ENCODE data around the gene LNX2.

The LNX2 gene

DNA sequence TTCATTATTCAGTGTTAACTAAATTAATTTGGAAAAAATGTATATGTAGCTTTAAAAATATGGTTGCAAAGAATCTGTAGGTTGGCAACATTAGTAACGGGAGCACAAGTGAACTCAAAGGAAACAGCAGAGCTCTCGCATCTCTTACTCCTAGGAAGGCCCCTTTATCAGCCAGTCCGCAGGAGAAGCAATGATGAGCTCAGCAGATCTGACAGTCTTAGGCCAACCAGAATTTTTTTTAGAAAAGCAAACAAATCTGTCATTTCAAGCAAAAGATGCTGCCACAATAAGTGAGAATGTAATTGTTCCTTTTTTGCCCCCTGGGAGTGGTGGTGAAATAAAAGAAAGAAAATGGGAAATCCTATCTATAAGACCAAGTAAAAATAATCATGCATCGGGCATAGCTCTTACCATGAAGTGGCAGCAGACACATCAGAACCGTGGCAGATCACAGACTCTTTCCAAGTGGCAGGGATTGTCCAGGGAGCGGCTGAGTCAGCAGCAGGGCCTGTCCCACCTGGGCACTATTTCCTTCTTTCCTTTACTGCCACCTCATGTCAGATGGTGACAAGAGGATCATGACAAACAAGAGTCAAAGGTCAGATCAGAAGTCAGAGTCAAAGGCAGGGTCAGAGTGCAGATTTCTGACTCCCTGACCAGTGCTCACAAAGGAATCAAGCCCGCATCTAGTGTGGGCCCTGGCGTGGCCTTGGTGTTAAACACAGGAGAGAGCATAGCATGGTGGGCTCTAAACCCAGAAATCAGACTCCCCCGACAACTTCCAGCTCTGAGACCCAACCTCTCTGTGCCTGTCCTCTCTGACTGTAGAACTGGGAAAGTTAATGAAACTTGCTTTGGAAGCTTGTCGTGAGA lies 86.0 kb downstream of the LNX2 start:
- TF ChIP-seq, protein P1, sequence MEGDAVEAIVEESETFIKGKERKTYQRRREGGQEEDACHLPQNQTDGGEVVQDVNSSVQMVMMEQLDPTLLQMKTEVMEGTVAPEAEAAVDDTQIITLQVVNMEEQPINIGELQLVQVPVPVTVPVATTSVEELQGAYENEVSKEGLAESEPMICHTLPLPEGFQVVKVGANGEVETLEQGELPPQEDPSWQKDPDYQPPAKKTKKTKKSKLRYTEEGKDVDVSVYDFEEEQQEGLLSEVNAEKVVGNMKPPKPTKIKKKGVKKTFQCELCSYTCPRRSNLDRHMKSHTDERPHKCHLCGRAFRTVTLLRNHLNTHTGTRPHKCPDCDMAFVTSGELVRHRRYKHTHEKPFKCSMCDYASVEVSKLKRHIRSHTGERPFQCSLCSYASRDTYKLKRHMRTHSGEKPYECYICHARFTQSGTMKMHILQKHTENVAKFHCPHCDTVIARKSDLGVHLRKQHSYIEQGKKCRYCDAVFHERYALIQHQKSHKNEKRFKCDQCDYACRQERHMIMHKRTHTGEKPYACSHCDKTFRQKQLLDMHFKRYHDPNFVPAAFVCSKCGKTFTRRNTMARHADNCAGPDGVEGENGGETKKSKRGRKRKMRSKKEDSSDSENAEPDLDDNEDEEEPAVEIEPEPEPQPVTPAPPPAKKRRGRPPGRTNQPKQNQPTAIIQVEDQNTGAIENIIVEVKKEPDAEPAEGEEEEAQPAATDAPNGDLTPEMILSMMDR (IDR thresholded peaks at IDR 0.05; ENCODE audit: borderline replicate concordance, control extremely low read depth, extremely low read depth, insufficient read depth, missing control alignments) = no peak
- no peak for DNase-seq (ENCODE audit: low spot score)
- in situ Hi-C loops (cut with MboI; ENCODE audit: low sequenced_read_pairs, unreplicated experiment) = no loop called here

DNA sequence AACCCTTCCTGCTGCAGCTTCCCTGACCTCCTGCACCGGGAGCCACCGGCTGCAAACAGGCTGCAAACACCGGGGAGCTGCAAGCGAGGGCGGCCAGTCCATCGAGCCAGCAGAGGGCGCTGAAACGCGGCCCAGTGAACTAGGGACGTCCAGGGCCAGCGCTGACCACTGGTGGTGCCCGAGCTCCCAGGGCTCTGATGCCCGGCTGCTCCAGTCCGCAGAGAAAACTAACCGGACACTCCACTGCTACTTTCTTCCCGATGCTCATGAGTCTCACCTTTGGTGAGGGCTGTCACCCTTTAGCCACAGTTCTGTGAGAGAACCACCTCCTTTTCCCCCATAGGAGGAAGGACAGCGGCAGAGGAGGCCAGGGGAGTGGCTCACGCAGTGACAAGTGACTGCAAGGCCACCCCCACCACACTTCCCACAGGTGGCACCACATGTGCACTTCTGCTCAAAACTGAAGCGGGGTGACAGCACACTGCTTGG lies 87.1 kb downstream of the LNX2 start:
- in situ Hi-C loops (cut with MboI; ENCODE audit: low sequenced_read_pairs, unreplicated experiment) = no loop called here

DNA sequence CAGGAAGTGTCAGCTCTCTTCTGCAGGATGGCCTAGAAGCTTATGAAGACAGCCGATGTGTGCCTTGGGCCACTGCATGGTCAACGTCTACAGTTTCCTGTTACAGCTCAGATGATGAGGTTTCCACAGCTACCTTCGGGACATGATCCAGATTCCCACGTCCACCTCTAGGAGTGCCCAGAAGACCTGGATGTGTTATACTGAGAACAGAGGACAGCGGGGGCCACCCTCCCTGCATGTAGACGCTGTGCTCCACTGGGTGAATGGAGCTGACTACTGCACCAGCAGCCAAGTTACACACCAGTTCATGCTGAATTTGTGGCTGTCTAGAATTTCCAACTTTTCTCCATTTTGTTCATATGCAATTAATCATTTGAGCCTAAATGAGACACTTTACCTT lies 91.4 kb downstream of the LNX2 start:
- TF ChIP-seq, protein P1 (IDR thresholded peaks at IDR 0.05; ENCODE audit: borderline replicate concordance, control extremely low read depth, extremely low read depth, insufficient read depth, missing control alignments) = no peak
- in situ Hi-C loops (cut with MboI; ENCODE audit: low sequenced_read_pairs, unreplicated experiment) = no loop called here
- DNase-seq (ENCODE audit: low spot score) = no peak

More for the DNA sequence above, 87.1 kb downstream of the LNX2 start:
- TF ChIP-seq, protein P1 (IDR thresholded peaks at IDR 0.05; ENCODE audit: borderline replicate concordance, control extremely low read depth, extremely low read depth, insufficient read depth, missing control alignments) = peak; percentile 90
- peak; percentile 72 for DNase-seq (ENCODE audit: low spot score)

DNA sequence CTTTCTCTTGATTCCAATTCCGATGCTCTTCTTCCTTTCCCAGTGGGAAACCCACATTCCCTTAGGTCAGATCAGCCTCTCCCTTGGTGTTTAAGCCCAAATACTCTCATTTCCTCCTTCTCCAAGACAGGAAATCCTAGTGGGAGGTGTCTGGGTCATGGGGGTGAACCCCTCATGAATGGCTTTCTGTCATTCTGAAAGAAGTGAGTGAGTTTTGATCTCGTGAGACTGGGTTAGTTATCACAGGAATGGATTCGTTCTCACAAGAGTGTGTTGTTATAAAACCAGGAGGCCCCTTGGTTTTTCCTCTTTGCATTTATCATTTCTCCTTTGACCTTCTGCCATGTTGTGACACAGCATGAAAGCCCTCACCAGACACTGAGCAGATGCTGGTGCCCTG lies 93.8 kb downstream of the LNX2 start:
- DNase-seq (ENCODE audit: low spot score) = no peak
- TF ChIP-seq, protein P1 (IDR thresholded peaks at IDR 0.05; ENCODE audit: borderline replicate concordance, control extremely low read depth, extremely low read depth, insufficient read depth, missing control alignments) = no peak
- in situ Hi-C loops (cut with MboI; ENCODE audit: low sequenced_read_pairs, unreplicated experiment) = no loop called here

DNA sequence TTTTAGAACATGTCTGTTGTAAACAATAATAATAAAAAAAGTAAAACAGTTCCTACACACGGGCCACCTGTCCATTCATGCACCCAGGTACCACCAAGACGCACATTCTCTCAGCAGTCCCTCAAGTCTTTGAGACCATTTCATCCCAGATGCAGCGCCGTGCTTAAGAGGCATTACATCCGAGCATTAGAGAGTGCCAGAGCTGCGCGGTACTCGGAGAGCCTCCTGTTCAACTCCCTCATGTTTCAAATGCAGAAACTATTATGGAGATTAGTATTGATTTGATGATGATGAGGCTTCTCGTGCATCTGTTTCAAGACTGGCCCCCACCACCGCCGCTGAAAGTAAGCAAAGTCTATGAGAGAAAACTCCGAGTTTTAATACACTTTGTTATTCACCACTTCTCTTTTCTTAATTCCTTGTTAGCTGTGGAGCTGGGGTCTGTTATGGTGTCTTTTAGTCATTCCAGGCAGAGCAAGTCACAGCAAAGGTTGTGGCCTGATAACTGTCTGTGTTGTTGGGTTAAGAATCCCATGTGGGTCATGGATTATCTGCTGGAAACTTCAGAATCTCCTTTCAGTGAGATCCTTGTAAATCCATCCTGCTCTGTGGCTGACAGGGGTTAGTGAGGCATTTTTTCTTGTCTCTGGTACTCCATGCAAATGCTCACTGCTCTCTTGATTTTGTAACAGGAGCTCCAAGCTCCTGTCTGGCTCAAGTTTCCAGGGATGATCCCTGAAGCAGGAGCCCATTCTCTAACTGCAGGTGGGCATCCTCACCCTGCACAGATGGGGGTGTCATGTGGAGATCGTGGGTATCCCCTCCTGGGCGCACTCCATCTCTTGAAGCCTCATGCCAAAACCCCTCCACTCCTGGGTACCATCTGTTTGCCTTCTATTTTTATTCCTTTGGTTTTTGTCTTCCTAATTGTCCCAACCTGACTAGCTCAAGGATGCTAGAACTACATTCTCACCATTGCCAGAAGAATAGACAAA lies 95.1 kb downstream of the LNX2 start:
- in situ Hi-C loops (cut with MboI; ENCODE audit: low sequenced_read_pairs, unreplicated experiment) = no loop called here
- TF ChIP-seq, protein P1 (IDR thresholded peaks at IDR 0.05; ENCODE audit: borderline replicate concordance, control extremely low read depth, extremely low read depth, insufficient read depth, missing control alignments) = no peak
- no peak for DNase-seq (ENCODE audit: low spot score)
